Fibroblast of the aortic adventitia (primary cell): Measurements from ENCODE around the gene NBEAL2. TPM values are rescaled to one million over a fixed set of nuclear protein-coding genes. Genes with fewer than 3 reads are reported as not detected.

Experiments used
- DNase-seq: peaks from one replicate; pipeline ENCODE4 v3.0.0-alpha.2; 2010; ENCODE audit warnings: low read depth
- H3K4me3 ChIP-seq: 2 replicates; pipeline ENCODE4 v1.5.1; 2011; ENCODE audit warnings: low read depth, mild to moderate bottlenecking, control low read depth, low read length, moderate library complexity
- total RNA-seq: library from RNA; depleted of rRNA; stranded (reverse); fragments of >200 nt; gene quantifications from 2 replicates; pipeline ENCODE4 v1.2.3, GENCODE V29; 2012; ENCODE audit warnings: low replicate concordance
- TF ChIP-seq, protein P1 (sequence below): IDR thresholded peaks from 2 replicates; pipeline ENCODE4 v1.5.1; 2011; ENCODE audit warnings: mild to moderate bottlenecking, low read length, control low read depth, inconsistent platforms; ENCODE audit not compliant: insufficient read depth

The NBEAL2 gene
- total RNA-seq, 1 donor = 4.4 TPM

DNA sequence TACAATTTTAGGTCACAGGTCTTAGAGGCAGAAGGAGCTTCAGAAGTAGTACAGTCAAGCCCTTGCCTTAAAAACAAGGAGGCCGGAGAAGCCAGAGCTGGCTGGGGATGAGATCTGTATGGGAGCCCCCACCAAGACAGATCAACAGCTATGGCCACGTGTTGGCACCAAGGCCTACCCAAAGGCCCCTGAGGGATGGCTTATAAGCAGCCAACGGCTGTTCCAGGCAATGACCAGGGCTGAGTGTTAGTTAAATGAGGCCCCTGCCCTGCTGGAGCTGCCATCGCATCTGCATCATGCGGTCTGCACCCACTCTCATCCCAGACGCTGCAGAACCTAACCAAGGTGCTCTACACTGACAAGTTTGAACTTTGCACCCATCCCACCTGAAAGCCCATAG, 46.2 kb upstream of the NBEAL2 start:
- DNase-seq = no peak

DNA sequence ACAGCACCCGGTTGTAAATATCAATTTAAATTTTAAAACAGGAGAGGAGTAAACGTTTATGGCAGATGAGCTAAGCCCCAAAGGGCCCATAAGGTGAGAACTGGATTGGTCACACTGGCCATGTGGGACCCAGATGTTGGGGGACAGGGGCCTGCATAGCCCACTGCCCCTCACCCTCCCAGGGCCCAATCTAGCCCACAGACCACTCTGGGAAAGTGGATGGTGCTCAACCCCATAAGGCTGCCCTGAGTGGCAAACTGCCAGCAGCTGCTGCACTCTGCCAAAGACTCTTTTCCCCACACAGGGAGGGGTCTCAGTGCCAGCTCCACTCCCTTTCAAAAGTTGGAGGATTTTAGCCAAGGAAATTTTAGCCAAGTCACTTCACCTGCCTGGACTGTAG, 45.4 kb upstream of the NBEAL2 start:
- TF ChIP-seq, protein P1, sequence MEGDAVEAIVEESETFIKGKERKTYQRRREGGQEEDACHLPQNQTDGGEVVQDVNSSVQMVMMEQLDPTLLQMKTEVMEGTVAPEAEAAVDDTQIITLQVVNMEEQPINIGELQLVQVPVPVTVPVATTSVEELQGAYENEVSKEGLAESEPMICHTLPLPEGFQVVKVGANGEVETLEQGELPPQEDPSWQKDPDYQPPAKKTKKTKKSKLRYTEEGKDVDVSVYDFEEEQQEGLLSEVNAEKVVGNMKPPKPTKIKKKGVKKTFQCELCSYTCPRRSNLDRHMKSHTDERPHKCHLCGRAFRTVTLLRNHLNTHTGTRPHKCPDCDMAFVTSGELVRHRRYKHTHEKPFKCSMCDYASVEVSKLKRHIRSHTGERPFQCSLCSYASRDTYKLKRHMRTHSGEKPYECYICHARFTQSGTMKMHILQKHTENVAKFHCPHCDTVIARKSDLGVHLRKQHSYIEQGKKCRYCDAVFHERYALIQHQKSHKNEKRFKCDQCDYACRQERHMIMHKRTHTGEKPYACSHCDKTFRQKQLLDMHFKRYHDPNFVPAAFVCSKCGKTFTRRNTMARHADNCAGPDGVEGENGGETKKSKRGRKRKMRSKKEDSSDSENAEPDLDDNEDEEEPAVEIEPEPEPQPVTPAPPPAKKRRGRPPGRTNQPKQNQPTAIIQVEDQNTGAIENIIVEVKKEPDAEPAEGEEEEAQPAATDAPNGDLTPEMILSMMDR = no peak
- no peak overlapping the region for H3K4me3 ChIP-seq
- DNase-seq = no peak

More for the DNA sequence above, 46.2 kb upstream of the NBEAL2 start:
- TF ChIP-seq, protein P1 = no peak
- H3K4me3 ChIP-seq = no peak overlapping the region

DNA sequence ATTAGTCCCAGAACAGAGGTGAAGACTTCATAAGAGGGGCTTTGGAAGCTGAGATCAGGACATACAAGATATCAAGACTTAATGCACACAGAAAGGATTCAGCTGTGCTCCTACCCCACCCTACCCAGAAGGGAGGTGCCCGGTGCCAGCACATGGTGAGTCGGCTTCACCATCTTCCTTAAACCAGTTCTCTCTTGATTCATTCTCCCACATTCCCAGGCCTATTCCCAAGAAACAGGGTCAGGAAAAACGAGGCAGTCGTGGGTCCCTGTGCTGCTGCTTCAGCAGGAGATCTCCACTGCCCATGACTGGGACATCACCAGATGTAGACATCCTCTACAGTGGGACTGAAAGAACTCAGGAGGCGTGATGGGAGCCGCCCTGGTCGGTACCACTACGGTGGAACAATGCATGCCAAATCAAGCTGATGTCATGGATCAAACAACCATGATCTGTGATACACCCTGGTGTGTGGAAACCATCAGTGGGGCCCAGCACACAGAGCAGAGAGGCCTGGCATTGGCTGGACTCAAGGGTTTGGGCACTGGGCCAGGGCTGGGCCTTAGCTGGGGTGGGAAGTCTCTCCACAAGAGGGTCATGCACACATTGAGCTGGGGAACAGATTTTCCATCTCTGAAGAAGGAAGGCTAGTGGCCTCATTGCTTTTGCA, 44.8 kb upstream of the NBEAL2 start:
- H3K4me3 ChIP-seq = no peak overlapping the region
- peak; percentile 57 for DNase-seq
- TF ChIP-seq, protein P1 = no peak

DNA sequence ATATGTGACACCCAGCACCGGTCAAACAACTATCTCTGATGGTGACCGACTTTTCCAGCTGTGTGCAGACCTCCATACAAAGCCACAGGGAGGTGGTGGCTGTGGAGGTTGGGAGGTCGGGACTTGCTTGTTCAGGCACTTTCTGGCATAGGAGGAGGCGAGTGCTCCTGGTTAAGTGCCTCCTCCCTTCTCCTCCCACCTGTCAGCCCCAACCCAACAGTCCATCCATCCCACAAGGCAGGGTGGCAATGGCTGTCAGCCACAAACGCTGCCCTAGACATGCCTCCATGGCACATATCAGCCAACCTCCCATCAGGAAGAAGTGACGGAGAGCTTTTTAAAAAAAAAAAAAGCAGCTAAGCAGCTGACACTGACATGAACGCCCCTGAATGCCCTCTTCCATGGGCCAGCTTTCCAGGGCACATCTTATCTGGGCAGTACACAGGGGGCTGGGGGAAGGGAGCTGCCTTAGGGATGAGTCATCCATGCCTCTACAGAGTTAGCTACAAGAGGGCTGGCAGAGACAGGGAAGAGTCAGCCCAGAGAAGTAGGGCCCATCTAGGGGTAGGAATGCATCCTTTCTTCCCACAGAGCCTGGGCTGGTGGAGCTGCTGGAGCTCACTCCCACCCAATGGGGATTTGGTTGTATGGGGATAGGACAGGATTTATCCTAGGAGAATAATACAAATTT, 44.2 kb upstream of the NBEAL2 start:
- H3K4me3 ChIP-seq = no peak overlapping the region
- TF ChIP-seq, protein P1 = peak; percentile 96
- DNase-seq = peak; percentile 96

DNA sequence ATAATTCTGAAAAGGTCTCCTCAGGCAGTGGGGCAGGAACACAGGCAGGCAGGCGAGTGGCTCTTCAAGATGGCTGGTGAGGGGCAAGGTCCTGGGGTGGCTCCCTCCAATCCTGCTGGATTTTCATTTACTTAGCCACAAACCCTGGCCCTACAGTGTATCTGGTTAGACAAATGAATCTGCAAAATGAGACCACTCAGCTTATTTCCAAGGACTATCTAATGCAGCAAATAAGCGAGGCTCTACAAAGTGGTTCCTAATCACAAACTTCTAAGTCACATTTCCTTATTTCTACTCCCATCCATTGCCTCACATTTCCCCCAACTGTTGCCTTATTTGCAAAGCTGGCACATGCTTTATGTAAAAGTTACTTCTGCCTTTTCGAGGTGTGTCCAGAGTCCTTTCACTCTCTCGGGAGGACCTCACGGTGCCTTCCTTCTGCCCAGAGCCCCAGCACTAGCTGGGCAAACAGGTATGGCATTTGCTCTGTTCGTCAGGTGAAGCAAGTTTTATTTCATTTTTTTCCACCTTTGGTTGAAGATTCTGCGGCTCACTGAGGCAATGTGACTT, 43.4 kb upstream of the NBEAL2 start:
- H3K4me3 ChIP-seq = no peak overlapping the region
- no peak for DNase-seq
- TF ChIP-seq, protein P1 = no peak

DNA sequence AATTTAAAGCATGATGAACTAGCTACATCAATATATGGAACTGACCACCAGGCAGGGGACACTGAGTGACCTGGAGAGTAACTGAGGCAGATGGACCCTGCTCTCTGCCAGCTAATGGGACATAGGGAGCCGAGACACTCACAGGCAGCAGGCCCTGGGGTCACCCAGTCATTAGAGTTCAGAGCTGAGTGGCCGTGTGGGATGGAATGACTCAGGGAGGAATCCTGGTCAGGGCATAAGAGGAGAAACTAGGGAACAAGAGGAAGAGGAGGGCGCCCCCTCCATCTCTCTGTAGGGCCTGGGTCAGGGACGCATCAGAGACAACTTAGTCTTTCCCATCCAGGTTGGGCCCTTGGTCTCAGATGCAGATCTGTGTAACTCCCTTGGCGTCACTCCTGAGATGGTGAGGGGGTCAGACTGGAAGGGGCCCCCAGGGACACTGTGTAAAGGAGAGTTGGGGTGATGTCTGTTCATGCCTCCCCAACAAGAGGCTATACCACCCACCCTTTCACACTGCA, 42.7 kb upstream of the NBEAL2 start:
- H3K4me3 ChIP-seq = no peak overlapping the region
- DNase-seq = no peak
- TF ChIP-seq, protein P1 = no peak
